HG03064 (cell line): ENCODE data around the gene MAP4.

ENCODE experiments used
- ATAC-seq: cut with Tn5 transposase; IDR thresholded peaks from one replicate; pipeline ENCODE4 v1.9.1; 2021; ENCODE audit warnings: low read depth; ENCODE audit not compliant: unreplicated experiment

MAP4 gene

GRCh38 chr3:47976135-47976732, 40.0 kb downstream of the MAP4 start:
- ATAC-seq, result no peak

- no peak for ATAC-seq
Measured at GRCh38 chr3:47974974-47975470, 41.2 kb downstream of the MAP4 start.

GRCh38 chr3:47971081-47971480, 45.1 kb downstream of the MAP4 start:
- no peak for ATAC-seq

GRCh38 chr3:47964740-47965139, 51.5 kb downstream of the MAP4 start:
- no peak for ATAC-seq

DNA sequence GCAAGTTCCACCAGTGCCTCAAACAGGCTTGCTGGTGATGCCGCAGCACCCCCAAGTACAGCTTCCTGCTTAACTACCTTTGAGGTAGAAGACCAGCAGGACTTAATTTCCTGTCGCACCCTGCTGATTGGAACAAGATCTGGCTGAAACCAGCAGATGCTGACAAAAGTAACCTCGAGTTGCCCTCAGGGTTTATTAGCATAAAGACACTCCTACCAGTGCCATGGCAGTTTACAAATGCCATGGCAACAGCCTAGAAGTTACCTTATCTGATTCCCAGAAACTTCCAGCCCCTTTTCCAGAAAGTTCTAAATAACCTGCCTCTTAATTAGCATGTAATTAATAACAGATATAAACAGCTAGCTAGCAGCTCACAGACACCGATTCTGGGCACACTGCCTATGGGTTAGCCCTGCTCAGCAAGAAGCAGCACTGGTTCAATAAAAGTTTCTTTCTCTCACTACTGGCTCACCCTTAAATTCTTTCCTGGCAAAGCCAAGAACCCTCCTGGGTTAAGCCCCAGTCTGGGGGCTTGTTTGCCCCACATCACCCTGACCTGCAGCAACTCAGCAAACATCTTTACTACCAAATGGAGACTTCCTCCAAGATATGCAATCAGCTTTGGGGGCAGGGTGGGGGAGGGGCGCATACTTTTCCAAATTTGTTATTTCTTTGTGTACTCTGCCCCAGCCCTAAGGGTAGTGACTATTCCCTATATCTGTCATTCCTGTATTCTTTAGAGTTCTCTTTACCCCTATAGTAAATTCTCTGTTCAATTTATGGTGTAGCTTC, 54.2 kb downstream of the MAP4 start:
- no peak for ATAC-seq

DNA sequence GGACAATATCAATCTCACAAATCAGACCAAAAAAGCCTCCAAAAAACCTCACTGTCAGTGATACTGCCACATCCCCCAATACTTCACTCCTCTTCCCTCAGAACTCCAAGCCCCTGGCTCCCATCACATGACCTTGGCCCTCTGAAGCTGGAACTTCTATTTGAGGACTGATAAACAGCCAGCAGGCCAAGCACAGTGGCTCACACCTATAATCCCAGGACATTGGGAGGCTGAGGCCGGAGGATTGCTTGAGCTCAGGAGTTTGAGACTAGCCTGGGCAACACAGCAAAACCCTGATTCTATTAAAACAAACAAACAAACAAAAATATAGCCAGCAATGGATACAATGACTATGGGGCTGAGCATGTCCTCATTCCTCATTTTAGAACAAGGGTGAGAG, 55.2 kb downstream of the MAP4 start:
- ATAC-seq, result no peak

- ATAC-seq, result no peak
Measured at GRCh38 chr3:47956521-47956920, 59.7 kb downstream of the MAP4 start.

DNA sequence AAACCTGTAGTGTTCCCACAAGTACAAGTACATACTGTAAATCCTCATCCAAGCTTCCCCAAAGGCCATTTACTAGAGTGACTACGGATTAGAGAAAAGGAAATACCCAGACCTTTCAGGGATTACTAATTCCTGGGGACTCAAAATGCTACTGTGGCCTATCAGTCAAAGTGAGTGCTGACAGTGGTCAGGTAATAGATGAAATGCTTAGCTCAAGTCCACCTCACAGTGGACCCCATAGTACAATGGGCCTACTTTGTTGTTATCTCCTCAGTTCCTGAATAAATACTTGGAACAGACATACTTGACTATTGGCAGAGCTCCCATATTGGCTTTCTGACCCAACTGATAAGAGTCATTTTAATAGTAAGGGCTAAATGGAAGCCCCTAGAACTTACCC, 61.6 kb downstream of the MAP4 start:
- ATAC-seq, result no peak

GRCh38 chr3:47950453-47951169, 65.6 kb downstream of the MAP4 start:
- no peak for ATAC-seq

DNA sequence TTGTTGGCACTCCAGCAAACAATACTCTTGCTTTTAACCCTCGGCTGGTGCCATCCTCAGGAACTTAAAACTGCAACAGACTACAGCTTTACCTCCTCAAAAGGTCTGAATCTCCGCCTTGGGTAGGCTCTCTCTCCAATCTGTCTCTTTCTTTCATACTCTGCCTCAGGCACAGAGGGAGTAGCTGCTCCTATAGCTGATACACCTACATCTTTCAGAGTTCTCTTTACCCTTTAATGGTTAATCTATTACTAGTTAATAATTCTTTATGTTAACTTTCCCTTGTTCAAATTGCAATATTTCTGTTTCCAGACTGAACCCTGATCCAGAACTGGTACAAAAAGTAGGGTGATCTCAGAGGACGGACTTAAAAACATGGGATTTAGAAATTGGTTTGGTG, 66.2 kb downstream of the MAP4 start:
- ATAC-seq, result no peak

GRCh38 chr3:47940232-47940631, 76.0 kb downstream of the MAP4 start:
- no peak for ATAC-seq

- no peak for ATAC-seq
Measured at GRCh38 chr3:47932421-47932820, 83.8 kb downstream of the MAP4 start.

DNA sequence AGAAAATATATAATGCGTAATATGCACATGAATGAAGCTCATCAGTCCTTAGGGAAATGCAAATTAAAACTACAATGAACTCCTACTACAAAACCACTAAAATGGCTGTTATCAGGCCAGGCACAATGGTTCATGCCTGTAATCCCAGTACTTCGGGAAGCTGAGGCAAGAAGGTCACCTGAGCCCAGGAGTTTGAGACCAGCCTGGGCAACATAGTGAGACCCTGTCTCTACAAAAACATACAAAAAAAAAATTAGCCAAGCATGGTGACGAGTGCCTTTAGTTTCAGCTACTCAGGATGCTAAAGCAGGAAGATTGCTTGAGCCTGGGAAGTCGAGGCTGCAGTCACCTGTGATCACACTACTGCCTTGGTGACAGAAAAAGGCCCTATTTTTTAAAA, 85.2 kb downstream of the MAP4 start:
- ATAC-seq, result no peak

DNA sequence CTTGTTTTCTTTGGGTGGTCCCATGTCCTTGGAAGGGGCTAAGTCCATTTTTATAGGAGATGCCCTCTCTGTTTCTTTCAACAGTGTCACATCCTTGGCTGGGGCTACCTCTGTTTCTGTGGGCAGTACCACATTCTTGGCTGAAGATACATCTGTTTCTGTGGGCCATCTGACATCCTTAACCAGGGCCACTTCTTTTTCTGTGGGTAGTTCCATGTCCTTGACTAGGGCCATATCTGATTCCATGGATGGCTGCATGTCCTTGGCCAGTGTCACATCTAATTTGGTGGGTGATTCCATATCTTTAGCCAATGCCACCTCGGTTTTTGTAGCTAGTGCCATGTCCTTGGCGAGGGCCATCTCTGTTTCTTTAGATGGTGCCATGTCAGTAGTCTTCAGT, 99.5 kb downstream of the MAP4 start:
- no peak for ATAC-seq

DNA sequence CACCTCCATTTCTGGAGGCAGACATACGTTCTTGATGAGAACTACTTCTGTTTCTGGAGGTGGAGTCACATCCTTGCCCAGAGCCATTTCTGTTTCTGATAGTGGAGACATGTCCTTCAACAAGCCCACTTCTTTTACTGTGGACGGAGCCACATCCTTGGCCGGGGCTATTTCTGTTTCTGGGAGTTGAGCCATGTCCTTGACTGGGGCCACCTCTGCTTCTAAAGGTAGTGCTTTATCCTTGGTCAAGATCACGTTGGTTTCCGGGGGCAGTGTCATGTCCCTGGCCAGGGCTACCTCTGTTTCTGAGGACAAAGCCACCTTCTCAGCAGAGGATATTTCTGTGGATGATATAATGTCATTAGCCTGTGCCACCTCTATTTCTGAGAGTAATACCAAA, 100.0 kb downstream of the MAP4 start:
- ATAC-seq, result no peak

DNA sequence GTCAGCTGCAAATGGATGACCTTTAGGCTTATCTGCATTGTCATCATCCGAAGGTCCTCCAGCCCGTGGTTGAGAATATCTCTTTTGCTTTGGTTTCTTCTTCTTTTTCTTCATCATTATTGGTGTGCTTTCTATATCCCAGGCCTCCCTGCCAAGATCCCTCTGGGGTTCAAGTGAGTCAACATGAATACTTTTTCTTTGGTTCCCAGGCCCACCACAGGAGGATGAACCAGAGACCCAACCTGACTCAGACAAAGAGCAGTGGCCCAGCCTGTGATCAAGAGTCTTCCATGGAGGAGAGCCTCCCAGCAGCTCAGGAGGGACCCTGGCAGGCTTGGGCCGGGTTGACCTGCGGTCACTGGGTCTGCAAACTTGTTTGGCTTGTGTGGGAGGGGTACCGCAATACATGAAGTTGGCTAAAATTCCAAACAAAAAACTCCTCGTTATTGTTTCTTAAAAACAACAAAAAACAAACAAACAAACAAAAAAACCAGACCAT, 104.2 kb downstream of the MAP4 start:
- ATAC-seq, result no peak

DNA sequence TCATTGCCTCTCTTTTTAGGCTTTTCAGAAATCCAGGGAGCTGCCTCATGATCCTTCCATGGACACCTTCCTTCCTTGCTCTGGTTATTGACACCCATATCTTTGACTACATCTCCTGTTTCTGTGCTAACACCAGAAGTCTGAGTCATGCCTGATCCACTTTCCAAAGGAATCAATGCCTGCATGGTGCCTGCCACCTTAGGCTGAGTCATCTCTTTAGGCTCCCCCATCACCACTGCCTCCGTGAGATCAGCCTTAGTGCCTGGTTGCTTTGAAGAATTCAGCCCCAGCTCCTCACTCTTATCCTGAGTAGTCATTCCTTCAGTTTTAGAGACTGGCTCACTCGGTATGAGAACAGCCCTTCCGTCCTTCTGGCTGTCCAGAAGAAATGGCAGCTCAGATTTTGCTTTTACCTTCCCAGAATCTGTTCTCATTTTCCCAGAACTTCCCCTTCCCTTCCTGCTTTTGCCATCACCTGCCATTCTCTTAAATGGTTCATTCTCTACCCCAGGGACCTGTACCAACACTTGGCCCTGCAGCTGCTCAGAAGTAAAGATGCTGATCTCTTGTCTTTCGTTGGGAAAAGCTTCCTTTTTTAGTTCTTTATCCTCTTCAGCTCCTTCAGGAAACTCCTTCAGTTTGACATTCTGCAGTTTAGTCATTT, 105.3 kb downstream of the MAP4 start:
- ATAC-seq, result no peak

- ATAC-seq, result no peak
Measured at GRCh38 chr3:47910233-47910632, 106.0 kb downstream of the MAP4 start.

DNA sequence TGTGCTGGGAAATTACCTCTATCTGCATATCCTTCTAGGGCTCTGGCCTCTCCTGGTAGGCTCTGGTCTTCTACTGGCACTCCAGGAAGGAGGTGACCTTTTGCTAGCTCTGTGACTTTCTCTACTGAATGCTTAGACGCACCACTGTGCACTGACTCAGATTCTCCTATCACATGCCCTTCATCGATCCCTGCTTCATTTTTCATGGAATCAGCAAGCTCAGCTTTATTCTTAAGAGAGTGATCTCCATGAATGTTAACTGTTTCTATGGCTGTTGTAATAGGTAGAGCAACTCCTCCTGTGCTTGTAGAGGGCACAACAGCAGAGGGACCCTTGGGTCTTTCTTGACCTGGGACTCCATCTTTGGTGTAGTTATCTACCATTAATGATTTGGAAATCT, 106.6 kb downstream of the MAP4 start:
- no peak for ATAC-seq

DNA sequence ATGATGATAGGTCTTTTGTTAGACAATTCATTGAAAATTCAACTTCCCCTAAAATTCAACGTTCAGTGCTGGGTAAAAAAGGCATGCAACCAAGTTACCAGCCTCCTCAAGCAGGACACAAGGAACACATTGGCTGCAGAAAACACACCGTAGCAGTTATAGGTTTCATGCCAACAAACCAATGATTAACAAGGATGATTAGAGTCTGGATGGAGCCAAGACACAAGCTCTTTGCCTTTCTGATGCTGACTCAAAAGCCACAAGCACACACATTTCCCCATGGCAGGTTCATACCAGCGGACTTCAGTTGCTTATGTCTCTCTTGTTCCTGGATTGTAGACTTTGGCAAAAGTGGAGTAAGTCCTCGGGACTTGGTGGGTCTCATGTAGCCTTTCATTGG, 107.5 kb downstream of the MAP4 start:
- no peak for ATAC-seq

- no peak for ATAC-seq
Measured at GRCh38 chr3:47907784-47908183, 108.4 kb downstream of the MAP4 start.
